NOMO-1 treated with DMSO at 0.1 percent for 48 hours (cell line): ENCODE measurements around the gene SCYGR8.
A peak's percentile ranks its signal among the peaks of the same experiment; 100 is the strongest.
"Not testable (repeated sequence)": the region's sequence is repeated elsewhere in the genome, so short reads cannot be mapped to it uniquely, and the experiment has no call there.

Experiments used
- DNase-seq: peaks from one replicate; lab custom pipeline; 2025; ENCODE audit not compliant: unreplicated experiment; lab: John Stamatoyannopoulos, UW

SCYGR8 gene, protein sequence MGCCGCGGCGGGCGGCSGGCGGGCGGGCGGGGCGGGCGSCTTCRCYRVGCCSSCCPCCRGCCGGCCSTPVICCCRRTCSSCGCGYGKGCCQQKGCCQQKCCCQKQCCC

DNA sequence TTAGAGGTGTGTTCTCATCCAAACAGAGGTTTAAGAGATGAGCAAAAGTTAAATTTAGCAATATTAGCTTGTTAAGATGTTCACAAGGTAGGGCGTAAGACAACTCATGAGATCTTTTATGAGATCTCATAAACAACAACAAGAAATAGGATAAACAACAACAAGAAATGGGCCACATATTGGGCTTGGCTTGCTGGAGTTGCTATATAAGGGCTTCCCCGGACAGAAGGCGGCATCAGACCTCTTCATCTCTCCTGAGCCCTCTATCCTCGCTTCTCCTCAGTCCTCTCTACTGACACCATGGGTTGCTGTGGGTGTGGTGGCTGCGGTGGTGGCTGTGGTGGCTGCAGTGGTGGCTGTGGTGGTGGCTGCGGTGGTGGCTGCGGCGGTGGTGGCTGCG is at the start of gene SCYGR8:
TSS of gene SCYGR8 (plus strand) at position 301 of the 400 bp plus-strand sequence. CDS start at position 301, 0 bp downstream.
- DNase-seq: no peak

DNA sequence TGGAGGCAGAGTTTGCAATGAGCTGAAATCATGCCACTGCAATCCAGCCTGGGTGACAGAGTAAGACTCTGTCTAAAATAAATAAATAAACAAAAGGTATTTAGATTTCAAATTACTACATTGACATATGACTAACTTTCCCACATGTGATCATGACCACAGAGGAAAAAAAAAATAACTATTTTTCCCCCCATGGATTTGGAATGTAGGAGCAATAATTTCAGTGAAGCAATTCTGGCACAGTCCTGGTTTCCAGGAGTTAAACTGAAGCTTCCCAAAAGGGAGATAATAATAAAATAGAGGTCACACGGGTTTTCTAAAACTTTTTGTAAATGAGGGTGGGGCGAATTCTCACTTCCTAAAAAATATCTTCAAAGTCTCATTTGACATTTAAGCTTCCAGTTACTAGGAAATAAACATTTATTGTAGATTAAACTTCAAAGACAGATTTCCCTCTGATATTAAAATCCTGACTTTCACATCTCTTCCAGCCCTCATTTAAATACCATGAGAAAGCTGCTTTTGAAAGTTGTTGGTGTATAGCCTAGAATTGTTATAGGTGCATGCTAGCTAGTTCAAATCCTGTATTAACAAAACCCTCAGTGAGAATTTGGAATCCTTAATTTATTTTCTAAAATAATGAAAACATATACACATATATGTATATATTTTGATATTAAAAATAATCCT is 48.6 kb upstream of the SCYGR8 start:
- no peak for DNase-seq

DNA sequence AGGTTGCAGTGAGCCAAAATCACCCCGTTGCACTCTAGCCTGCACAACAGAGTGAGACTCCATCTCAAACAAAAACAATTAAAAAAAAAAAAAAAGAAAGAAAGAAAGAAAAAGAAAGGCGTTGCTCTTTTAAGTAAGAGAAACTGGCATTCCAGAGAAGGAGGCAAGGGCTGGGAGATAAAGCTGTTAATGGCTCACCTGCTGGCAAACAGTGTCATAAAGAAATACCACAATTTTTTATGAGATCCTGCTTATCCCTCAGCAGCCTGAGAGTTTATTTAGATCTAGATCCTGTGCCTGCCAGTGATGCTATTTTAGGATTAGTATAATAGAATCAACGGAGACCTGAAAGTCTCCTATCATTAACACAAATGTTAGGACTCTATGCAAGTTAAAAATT is 44.1 kb upstream of the SCYGR8 start:
- no peak for DNase-seq

DNA sequence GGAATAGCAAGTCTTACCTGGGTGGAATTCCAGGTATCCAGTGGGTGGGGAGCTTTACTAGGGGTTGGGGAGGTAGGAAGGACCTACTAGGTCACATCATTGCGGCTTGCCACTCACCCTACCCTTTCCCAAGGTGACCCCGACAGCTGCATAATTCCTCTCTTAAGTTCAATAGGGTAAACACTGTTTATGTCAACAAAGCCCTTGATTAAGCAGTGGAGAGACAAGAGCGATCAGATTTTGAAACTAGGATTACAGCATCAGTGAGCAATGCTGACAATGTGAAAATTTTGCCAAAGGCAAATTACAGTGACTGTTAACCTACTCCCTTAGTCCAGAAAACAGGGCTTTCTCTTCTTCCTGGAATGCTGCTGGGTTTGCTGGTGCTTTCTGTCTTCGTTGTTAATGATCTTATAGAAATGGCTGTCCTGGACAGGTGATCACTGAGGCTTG is 42.4 kb upstream of the SCYGR8 start:
- DNase-seq: no peak

DNA sequence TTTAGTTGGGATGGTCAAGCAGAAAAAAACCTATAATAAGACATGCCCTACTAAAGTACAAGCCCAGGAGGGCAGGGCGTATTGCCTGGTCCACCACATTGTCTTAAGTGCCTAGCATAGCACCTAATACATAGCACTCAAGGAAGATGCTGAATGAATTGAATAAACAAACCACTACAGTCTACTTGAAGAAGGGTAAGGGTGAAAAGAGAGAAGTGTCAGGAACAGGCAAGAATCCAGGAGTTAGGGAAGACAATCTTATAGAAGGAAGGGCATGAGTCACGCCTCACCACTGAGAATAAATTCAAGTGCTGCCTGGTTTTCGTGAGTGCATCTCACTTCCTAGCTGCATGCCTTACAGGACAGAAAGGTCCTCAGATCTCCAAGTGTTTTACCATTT is 41.7 kb upstream of the SCYGR8 start:
- DNase-seq: no peak

DNA sequence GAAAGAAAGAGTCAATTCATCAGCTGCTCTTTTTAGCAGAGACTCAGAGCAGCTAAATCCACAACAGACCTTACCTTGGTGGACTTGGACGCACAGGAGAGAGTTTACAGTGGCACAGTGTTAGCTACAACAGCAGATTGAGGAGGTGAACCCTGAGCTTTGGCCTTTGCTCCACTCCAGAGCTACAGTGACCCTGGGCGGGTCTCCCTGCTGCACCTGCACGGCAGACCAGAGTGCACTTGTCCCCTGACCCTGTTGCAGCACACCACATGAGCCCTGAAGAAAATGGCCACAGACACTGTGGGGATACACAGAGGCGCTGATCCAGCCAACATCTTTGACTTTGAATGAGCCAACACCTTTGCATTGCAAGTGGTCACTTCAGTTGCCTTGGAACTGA is 38.8 kb upstream of the SCYGR8 start:
- DNase-seq: no peak

DNA sequence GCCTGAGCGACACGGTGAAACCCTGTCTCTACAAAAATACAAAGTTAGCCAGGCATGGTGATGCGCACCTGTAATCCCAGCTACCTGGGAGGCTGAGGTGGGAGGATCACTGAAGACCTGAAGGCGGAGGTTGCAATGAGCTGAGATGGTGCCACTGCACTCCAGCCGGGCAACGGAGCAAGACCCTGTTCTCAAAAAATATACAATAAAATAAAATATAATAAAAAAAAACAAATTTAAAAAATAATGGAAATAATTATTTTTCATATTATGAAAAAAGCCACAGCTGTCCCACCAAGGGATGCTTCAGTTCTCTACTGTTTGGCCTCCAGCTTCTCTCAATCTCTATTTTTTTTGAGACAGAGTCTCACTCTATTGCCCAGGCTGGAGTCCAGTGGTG is 38.3 kb upstream of the SCYGR8 start:
- no peak for DNase-seq

DNA sequence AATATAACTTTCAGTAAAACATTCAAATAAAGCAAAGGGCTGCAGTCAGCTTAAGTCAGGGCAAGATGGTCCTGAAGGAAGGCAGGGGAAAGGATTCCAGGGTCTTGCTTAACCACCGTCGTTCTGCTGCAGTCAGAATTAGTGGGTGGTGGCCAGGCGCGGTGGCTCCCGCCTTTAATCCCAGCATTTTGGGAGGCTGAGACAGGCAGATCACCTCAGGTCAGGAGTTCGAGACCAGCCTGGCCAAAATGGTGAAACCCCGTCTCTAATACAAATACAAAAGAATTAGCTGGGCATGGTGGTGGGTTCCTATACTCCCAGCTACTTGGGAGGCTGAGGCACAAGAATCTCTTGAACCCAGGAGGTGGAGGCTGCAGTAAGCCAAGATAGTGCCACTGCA is 34.7 kb upstream of the SCYGR8 start:
- no peak for DNase-seq

DNA sequence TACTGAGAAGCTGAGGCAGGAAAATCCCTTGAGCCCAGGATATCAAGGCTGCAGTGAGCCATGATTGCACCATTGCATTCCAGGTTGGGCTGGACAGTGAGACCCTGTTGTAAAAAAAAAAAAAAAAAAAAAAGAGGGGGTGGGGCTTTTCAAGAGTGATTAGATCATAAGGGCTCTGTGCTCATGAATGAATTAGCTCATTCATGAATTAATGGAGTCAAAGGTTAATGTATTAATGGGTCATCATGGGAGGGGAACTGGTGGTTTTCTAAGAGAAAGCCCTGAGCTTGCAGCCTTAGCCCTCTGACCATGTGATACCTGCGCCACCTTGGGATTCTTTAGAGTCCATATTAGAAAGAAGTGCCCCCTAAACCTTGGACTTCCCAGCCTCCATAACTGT is 32.4 kb upstream of the SCYGR8 start:
- DNase-seq: no peak

DNA sequence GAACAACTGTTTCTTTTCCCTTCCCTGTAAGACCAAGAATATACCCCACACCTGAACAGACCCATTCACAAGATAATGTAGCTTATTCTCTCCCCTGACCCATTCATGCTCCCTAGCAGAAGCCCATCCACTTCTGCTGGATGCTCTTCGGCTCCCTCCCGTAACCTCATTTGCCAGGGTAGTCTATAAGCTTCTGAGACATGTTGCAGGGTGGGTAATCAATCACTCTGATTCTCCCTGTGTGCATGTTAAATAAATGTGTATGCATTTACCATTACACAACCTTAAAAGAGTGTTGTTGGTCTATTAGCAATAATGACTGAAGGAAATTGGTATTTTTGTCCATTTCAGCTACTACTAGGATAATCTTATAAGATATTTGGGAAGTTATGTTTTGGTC is 29.2 kb upstream of the SCYGR8 start:
- no peak for DNase-seq

DNA sequence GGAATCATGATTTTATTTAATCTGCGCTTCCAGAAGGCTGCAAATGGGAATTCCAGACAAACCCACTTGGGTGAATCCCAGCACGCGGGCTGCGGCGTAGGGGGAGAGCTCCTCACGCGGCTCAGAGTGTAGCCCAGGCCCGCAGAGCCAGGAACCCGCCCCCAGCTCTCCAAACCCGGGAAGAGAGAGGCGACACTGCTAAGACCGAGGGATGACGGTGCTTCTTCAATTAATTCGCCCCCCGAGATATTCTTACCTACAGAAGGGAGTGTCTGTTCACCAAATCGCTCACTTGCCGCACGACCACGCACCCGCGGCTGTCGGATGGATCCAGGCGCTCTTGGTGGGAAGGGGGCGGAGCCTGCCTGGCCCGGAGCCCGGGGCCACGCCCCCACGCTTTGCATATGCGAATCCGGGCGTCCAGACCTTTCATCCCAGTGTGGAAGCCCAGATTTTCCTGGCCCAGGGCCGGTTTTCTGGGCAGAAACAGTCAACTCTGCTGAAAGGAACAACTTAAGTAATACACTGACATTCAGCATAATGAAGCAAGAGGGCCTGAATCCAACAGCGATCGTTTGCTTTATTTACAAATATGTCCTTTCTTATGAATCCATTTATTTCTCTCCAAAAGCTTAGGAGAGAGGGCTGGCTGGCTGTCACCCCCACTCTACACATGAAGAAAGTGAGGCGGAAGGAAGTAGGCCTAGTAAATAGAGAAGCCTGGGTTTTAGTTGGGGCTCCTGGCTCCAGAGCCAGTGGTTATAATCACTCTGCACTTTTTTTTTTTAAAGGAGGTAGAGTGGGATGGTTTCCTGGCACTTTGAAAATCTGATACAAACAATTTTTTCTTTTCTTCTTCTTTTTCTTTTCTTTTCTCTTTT is 27.8 kb upstream of the SCYGR8 start, which contains the start of gene SLC19A3:
TSS of gene SLC19A3 (minus strand) at position 342 of the 881 bp plus-strand sequence. CDS start 15,710 bp downstream, outside the sequence.
- DNase-seq: no peak

DNA sequence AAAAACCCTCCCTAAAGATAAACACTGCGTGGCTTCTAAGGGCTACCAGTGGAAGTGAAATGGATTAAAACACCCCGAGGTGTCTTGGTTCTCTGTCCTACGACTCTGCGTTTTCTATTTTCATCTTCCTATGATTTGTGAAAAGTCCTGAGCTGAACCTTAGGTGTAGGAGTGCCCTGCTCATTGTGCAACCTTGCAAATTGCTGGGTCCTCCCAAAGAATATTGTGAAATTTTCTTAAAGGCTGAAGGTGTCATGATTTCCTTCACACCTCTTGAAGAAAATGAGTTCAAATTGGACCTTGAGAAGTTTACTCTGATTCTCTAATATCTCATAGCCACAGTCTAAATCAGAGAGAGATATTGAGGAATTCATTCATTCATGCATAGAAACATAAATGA is 26.1 kb upstream of the SCYGR8 start:
- no peak for DNase-seq

DNA sequence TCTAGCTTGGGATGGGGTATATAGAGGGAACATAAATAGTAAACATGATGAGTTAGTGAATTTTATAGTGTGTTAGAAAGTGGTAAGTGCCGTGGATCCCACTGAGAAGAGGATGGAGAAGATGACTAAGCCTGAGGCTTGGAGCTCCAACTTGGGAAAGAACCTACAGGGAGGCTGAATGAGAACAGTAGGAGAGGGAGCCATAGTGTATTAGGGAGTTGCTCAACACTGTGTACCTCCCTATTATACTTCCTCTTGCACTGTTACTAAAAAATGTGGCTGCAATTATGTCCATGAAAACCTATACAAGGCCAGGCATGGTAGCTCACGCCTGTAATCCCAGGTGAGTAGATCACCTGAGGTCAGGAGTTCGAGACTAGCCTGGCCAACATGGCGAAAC is 25.0 kb upstream of the SCYGR8 start:
- no peak for DNase-seq

DNA sequence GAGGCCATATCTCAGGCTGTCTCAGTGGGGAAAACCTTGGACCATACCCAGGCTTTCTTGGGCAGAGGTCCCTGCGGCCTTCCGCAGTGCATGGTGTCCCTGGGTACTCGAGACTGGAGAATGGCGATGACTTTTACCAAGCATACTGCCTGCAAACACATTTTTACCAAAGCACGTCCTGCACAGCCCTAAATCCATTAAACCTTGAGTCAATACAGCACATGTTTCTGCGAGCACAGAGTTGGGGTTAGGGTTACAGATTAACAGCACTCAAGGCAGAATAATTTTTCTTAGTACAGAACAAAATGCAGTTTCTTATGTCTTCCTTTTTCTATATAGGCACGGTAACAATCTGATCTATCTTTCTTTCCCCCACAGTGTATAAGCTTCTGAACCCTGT is 22.9 kb upstream of the SCYGR8 start:
- not testable (repeated sequence) for DNase-seq

DNA sequence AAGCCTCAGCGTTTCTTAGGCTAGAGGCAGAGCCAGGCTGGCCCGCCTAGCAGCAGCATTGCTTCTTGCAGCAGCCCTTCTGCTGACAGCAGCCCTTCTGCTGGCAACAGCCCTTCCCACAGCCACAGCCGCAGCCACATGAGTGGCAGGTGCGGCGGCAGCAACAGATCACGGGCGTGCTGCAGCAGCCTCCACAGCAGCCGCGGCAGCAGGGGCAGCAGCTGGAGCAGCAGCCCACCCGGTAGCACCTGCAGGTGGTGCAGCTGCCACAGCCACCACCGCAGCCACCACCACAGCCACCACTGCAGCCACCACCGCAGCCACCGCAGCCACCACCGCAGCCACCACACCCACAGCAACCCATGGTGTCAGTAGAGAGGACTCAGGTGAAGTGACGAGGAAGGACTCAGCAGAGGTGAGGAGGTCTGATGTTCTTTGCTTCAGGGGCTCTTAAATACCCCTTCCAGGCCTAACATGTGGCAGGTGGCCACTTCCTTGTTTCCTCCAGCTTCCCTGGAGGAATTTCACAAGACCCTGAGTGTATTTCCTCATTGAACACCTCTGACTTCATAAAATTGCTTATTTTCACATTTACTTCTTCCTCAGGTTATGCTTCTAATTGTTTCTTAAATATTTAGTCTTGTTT is 21.2 kb upstream of the SCYGR8 start, which contains the start of gene SCYGR6:
TSS of gene SCYGR6 (minus strand) at position 364 of the 646 bp plus-strand sequence. CDS start at position 364, 0 bp downstream.
- DNase-seq: peak; percentile 53

DNA sequence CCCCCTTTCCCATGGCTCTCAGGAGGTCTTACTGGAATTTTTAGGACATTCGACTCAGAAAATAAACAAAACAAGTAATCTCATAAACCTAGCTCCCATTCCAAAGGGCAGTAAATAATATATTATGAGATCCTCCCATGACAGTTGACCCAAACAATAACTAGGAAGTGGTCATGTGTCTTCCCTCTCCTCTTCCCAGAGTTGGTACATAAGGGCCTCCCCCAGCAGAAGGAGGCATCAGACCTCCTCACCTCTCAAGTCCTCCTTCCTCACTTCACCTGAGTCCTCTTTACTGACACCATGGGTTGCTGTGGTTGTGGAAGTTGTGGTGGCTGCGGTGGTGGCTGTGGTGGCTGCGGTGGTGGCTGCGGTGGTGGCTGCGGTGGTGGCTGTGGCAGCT is 17.7 kb upstream of the SCYGR8 start, which contains the start of gene SCYGR7:
TSS of gene SCYGR7 (plus strand) at position 301 of the 400 bp plus-strand sequence. CDS start at position 301, 0 bp downstream.
- DNase-seq: no peak

DNA sequence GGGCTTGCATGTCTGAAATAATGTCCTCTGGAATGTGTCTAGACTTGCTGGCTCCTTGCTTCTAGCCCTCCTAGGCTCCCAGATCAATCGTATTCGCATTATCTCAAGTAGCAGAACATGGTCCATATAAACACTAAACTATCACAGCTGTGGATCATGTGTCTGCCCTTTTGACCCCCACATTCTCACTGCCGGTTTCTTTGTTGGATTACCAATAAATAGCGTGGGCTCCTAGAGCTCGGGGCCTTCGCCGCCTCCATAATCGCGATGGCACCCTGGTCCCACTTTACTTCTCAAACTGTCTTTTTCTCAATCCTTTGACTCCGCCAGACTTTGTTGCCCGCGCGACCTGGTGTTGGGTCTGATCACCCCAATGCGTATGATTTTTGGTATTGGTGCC is 6.3 kb upstream of the SCYGR8 start:
- DNase-seq: no peak

DNA sequence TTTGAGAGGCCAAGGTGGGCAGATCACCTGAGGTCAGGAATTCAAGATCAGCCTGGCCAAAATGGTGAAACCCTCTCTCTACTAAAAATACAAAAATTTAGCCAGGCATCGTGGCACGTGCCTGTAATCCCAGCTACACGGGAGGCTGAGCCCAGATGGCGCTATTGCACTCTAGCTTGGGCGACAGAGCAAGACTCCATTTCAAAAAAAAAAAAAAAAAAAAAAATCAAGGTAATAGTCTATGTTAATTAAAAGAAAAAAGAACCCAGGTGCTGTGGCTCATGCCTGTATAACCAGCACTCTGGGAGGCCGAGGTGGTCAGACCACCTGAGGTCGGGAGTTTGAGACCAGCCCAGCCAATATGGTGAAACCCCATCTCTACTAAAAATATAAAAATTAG is 5.0 kb upstream of the SCYGR8 start:
- not testable (repeated sequence) for DNase-seq

DNA sequence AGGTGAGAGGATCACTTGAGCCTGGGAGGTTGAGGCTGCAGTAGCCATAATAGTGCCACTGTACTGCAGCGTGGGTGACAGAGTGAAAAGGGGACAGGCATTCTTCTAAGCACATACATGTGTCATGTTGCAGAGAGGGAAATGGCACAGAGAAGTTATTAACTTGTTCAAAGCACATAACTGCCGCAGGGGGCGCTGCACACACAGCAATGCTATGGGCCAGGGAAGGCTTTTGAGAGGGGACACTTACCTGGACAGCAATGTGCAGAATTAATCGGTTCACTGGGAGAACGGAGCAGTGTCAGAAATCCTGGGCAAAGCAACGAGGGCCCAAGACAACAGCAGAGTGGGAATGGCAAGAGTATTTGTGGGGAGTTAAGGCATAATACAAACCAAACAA is 2.4 kb downstream of the SCYGR8 start:
- no peak for DNase-seq

DNA sequence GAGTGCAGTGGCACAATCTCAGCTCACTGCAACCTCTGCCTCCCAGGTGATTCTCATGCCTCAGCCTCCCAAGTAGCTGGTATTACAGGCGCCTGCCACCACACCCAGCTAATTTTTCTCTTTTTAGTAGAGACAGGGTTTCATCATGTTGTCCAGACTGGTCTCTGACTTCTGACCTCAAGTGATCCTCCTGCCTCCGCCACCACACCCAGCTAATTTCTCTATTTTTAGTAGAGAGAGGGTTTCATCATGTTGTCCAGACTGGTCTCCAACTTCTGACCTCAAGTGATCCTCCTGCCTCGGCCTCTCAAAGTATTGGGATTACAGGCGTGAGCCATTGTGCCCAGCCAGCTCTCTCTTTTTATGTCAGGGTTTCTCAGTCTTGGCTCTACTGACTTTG is 10.6 kb downstream of the SCYGR8 start:
- not testable (repeated sequence) for DNase-seq
